Neural progenitor cell (in vitro differentiated cells): ENCODE data around the gene TCEANC.

ENCODE experiments used
- CTCF ChIP-seq: fragments of 200-600 bp; sonication (generic); IDR thresholded peaks from 2 replicates; pipeline ENCODE4 v1.5.1; 2017; ENCODE audit warnings: antibody characterized with exemption, mild to moderate bottlenecking
- EZH2 ChIP-seq: fragments of 200-600 bp; sonication (generic); IDR thresholded peaks from 2 replicates; pipeline ENCODE4 v1.6.1; 2017; ENCODE audit warnings: antibody characterized with exemption, mild to moderate bottlenecking, moderate library complexity
- EZH2phosphoT487 ChIP-seq: fragments of 200-600 bp; sonication (generic); IDR thresholded peaks from 2 replicates; pipeline ENCODE4 v1.6.1; 2017; ENCODE audit warnings: antibody characterized with exemption

GRCh38 chrX:13645464-13646153, 7.3 kb upstream of the TCEANC start:
- TF ChIP-seq EZH2phosphoT487 = no peak
- no peak for TF ChIP-seq CTCF
- no peak for TF ChIP-seq EZH2
